NT2/D1 (cell line): ENCODE data around the gene LHX6.

ENCODE experiments used
- SUZ12 ChIP-seq: IDR thresholded peaks from 2 replicates; pipeline ENCODE4 v1.6.1; 2011; ENCODE audit not compliant: insufficient read length, insufficient read depth; ENCODE audit errors: extremely low read depth
- YY1 ChIP-seq: IDR thresholded peaks from 2 replicates; pipeline ENCODE4 v1.6.1; 2011; ENCODE audit not compliant: insufficient read length, insufficient read depth
- ZNF274 ChIP-seq: IDR thresholded peaks from 2 replicates; pipeline ENCODE4 v1.6.1; 2011; ENCODE audit warnings: mild to moderate bottlenecking, low read depth, low read length

GRCh38 chr9:122220673-122221182 is 8.0 kb downstream of the LHX6 start:
- TF ChIP-seq SUZ12 (peak; percentile 9), YY1 (no peak), ZNF274 (no peak)
